Keratinocyte (primary cell): Measurements from ENCODE around the gene SEMA7A.

Experiments used
- CTCF ChIP-seq, 3 experiments: IDR thresholded peaks in 1 of 3; conservative IDR thresholded peaks in 1 of 3; optimal IDR thresholded peaks in 1 of 3; 2 replicates in 2 of 3; 3 replicates in 1 of 3; pipeline versions ENCODE3 to v1.5.1; 2011; ENCODE audit warnings: low read length in 3 of 3, mild to moderate bottlenecking in 3 of 3, moderate library complexity in 2 of 3, control low read depth in 1 of 3, inconsistent platforms in 1 of 3; ENCODE audit not compliant: insufficient read depth in 2 of 3; ENCODE audit errors: extremely low read depth in 1 of 3
- EZH2 ChIP-seq: IDR thresholded peaks from one replicate; pipeline ENCODE4 v1.6.1; 2012; ENCODE audit warnings: inconsistent platforms, mild to moderate bottlenecking, low read length, moderate library complexity

GRCh38 chr15:74426404-74427281 lies 7.1 kb downstream of the SEMA7A start:
- TF ChIP-seq CTCF (optimal IDR thresholded peaks at IDR 0.05 in 1 of 3, IDR thresholded peaks at IDR 0.05 in 1 of 3, conservative IDR thresholded peaks at IDR 0.05 in 1 of 3; ENCODE audit: extremely low read depth in 1 of 3, insufficient read depth in 2 of 3, low read length in 3 of 3): no peak
- no peak for TF ChIP-seq EZH2
